Astrocyte of the spinal cord (primary cell): ENCODE results near the gene SFXN3.

ENCODE experiments used
- DNase-seq: peaks from one replicate; pipeline ENCODE4 v3.0.0; 2011; ENCODE audit warnings: low read depth, low spot score
- H3K4me3 ChIP-seq: 2 replicates; pipeline ENCODE4 v1.5.1; 2011; ENCODE audit warnings: low read depth, mild to moderate bottlenecking, low read length, moderate library complexity
- CTCF ChIP-seq: IDR thresholded peaks from 2 replicates; pipeline ENCODE4 v1.5.1; 2012; ENCODE audit warnings: low read depth, mild to moderate bottlenecking, low read length, inconsistent platforms
- in situ Hi-C: cut with HindIII; loops from 2 replicates; pipeline ENCODE4 v1.10.0; 2017; ENCODE audit warnings: low sequenced_read_pairs

SFXN3 gene

GRCh38 chr10:101080933-101081931 is 50.2 kb downstream of the SFXN3 start:
- TF ChIP-seq CTCF, result no peak
- no peak overlapping the region for H3K4me3 ChIP-seq
- in situ Hi-C loops, result no loop called here
- DNase-seq, result no peak

- no peak for DNase-seq
- H3K4me3 ChIP-seq, result no peak overlapping the region
- TF ChIP-seq CTCF, result no peak
- in situ Hi-C loops, result no loop called here
Measured at GRCh38 chr10:101085846-101086245, 54.8 kb downstream of the SFXN3 start.

- DNase-seq, result no peak
- in situ Hi-C loops, result no loop called here
- no peak for TF ChIP-seq CTCF
- no peak overlapping the region for H3K4me3 ChIP-seq
Measured at GRCh38 chr10:101087376-101087775, 56.3 kb downstream of the SFXN3 start.

- in situ Hi-C loops, result no loop called here
- TF ChIP-seq CTCF, result no peak
- no peak for DNase-seq
- H3K4me3 ChIP-seq, result no peak overlapping the region
Measured at GRCh38 chr10:101087965-101088364, 56.9 kb downstream of the SFXN3 start.

- in situ Hi-C loops, result no loop called here
- H3K4me3 ChIP-seq, result no peak overlapping the region
- no peak for DNase-seq
- no peak for TF ChIP-seq CTCF
Measured at GRCh38 chr10:101089520-101090299, 58.7 kb downstream of the SFXN3 start.

GRCh38 chr10:101090597-101090996 is 59.6 kb downstream of the SFXN3 start:
- no peak for DNase-seq
- no peak for TF ChIP-seq CTCF
- H3K4me3 ChIP-seq, result no peak overlapping the region
- in situ Hi-C loops, result no loop called here
